Transverse colon (tissue), 4 donors: ENCODE data around the gene RSPRY1. TPM values are rescaled to one million over a fixed set of nuclear protein-coding genes. Genes with fewer than 3 reads are reported as not detected.

ENCODE experiments used
- DNase-seq: peaks from one replicate; pipeline ENCODE4 v3.0.0-alpha.2; 2019
- H3K27ac ChIP-seq, 4 donors: fragments of 200-600 bp; sonication (generic); 2 replicates each; pipeline ENCODE4 v1.5.1; 2016 to 2018; ENCODE audit warnings: inconsistent platforms in 4 of 4
- H3K27me3 ChIP-seq: fragments of 200-600 bp; sonication (generic); 2 replicates; pipeline ENCODE4 v1.5.1; 2017; ENCODE audit warnings: inconsistent platforms
- H3K36me3 ChIP-seq, 4 donors: fragments of 200-600 bp; sonication (generic); 2 replicates each; pipeline ENCODE4 v1.5.1; 2017 to 2019; ENCODE audit warnings: inconsistent platforms in 4 of 4
- H3K4me1 ChIP-seq, 4 donors: fragments of 200-600 bp; sonication (generic); 2 replicates each; pipeline ENCODE4 v1.5.1; 2017 to 2020; ENCODE audit warnings: inconsistent platforms in 4 of 4
- H3K4me3 ChIP-seq, 4 donors: fragments of 200-600 bp; sonication (generic); 1 replicate in 1 of 4; 2 replicates in 3 of 4; pipeline versions ENCODE4 v1.5.1 to v1.6.1; 2017 to 2019; ENCODE audit warnings: inconsistent platforms in 4 of 4
- H3K9me3 ChIP-seq, 2 donors: fragments of 200-600 bp; sonication (generic); 2 replicates each; pipeline ENCODE4 v1.5.1; 2017 to 2019; ENCODE audit warnings: inconsistent platforms in 2 of 2
- EP300 ChIP-seq: sonication (generic); formaldehyde crosslinking; IDR thresholded peaks from one replicate; pipeline ENCODE4 v1.6.1; 2017; ENCODE audit warnings: antibody characterized with exemption, low read depth
- POLR2A ChIP-seq: fragments of 450-650 bp; IDR thresholded peaks from one replicate; pipeline ENCODE4 v1.6.1; 2016; ENCODE audit warnings: antibody characterized with exemption, mild to moderate bottlenecking, moderate library complexity
- POLR2AphosphoS5 ChIP-seq, 3 donors: sonication (generic); formaldehyde crosslinking; IDR thresholded peaks; one replicate each; pipeline ENCODE4 v1.6.1; 2016; ENCODE audit warnings: antibody characterized with exemption in 3 of 3
- WGBS, 2 donors: methylation state at CpG; one replicate each; pipeline ENCODE4 v1.1.5; 2018; ENCODE audit warnings: low coverage in 1 of 2; 5-methylcytosine and 5-hydroxymethylcytosine counted together
- in situ Hi-C, 4 donors: fragments of 200-750 bp; cut with MboI; loops; one replicate each; pipeline versions ENCODE4 v1.15.0 to v1.15.1; 2017; ENCODE audit warnings: low sequenced_read_pairs in 3 of 4, low pct_ligation_motif_present in 1 of 4, low pct_unique_long_range_greater_than_20kb in 1 of 4
- intact Hi-C: fragments of 100-400 bp; cut with DNase I; formaldehyde crosslinking; loops from one replicate; pipeline ENCODE4 v1.15.1; 2023; ENCODE audit warnings: low total_unique reads
- total RNA-seq, 4 donors: library from RNA; depleted of rRNA; stranded (reverse); fragments of >200 nt; gene quantifications; one replicate each; pipeline ENCODE4 v1.1.0, GENCODE V29; 2016
- TF ChIP-seq, protein P1 (sequence below), 5 experiments: fragments of 200-600 bp in 3 of 5; fragments of 450-650 bp in 2 of 5; sonication (generic) in 3 of 5; IDR thresholded peaks; 1 replicate in 2 of 5; 2 replicates in 3 of 5; pipeline ENCODE4 v1.5.1; 2016 to 2017; ENCODE audit warnings: antibody characterized with exemption in 5 of 5, inconsistent platforms in 3 of 5, mild to moderate bottlenecking in 2 of 5, moderate library complexity in 1 of 5

Gene RSPRY1
- total RNA-seq, 4 donors from 2014 or later, result 17.1 to 58.4 (median 44.5) TPM

DNA sequence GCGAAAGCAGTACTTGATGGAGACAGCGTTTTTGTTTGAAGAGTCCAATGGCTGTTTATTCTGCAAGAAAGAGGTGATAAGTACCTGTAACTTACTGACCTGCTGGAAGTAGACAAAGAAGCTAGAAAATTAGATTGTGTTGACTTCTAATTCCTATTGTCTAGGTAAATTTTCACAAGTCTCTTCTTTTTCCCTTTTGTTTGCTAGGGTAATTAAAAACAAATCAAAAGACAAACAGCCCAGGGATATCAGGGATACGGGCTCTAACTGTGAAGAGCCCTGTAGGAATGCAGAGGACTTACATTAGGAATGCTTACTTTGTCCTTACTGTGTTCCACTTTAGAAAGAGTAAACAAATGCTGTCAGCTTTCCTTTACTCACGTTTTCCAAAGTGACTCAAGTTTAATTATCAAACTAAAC is 7.3 kb upstream of the RSPRY1 start:
- no peak overlapping the region for H3K27ac ChIP-seq

DNA sequence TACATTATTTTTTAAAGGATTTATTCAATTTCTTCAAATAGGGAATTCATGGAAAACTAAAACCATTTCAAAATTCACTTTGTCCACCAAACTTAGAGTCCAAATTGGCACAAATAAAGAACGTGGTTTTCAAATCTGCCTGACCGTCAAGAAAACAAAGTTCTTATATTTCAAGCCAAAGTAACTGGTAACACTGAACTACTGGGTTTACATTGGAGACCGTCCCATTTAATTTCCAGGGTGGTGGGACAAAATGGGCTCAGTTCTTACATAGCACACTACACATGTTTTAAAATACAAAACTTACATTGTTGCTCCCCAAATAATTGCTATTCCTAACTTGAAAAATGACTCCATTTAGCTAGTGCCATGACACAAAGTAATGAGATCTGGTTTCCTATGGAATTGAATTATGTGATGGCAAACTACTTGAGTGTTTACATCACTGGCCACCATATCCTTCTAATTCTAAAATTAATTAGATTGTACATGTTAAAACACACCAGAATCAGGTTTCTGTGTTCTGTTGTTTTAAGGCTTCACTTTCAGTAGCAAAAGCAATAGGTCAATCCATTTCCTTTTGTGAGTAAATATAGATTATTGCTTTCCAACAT is 6.8 kb upstream of the RSPRY1 start:
- no peak overlapping the region for H3K27ac ChIP-seq
- H3K27me3 ChIP-seq, result no peaks in the 10 kb centered on the region
- 75 to 84% methylated on average over 3 of the region's 3 CpGs for WGBS, 2 donors
- H3K4me1 ChIP-seq, result peaks cover under 1 to 8% (median 2%) of the 10 kb centered on the region in 4 donors
- no peaks in the 10 kb centered on the region for H3K9me3 ChIP-seq
- intact Hi-C loops (loop anchor here (10.0 kb wide), 1 partner anchor 1825 kb away; no protein-coding TSS in a partner anchor), in situ Hi-C loops (loop anchor here in 1 of 4 donors (10.0 kb wide), 1 partner anchor 95 kb away; no protein-coding TSS in a partner anchor)
- DNase-seq, result no peak
- no peak overlapping the region for H3K4me3 ChIP-seq
- TF ChIP-seq POLR2A, result no peak
- no peak for TF ChIP-seq POLR2AphosphoS5 (IDR thresholded peaks at IDR 0.05)
- TF ChIP-seq, protein P1, sequence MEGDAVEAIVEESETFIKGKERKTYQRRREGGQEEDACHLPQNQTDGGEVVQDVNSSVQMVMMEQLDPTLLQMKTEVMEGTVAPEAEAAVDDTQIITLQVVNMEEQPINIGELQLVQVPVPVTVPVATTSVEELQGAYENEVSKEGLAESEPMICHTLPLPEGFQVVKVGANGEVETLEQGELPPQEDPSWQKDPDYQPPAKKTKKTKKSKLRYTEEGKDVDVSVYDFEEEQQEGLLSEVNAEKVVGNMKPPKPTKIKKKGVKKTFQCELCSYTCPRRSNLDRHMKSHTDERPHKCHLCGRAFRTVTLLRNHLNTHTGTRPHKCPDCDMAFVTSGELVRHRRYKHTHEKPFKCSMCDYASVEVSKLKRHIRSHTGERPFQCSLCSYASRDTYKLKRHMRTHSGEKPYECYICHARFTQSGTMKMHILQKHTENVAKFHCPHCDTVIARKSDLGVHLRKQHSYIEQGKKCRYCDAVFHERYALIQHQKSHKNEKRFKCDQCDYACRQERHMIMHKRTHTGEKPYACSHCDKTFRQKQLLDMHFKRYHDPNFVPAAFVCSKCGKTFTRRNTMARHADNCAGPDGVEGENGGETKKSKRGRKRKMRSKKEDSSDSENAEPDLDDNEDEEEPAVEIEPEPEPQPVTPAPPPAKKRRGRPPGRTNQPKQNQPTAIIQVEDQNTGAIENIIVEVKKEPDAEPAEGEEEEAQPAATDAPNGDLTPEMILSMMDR (IDR thresholded peaks at IDR 0.05), result no peak
- TF ChIP-seq EP300, result no peak
- H3K36me3 ChIP-seq, result peaks cover 0 to 7% (median 0%) of the 10 kb centered on the region in 4 donors

More for the DNA sequence above, 7.3 kb upstream of the RSPRY1 start:
- H3K9me3 ChIP-seq, result no peaks in the 10 kb centered on the region
- no peak overlapping the region for H3K4me3 ChIP-seq
- 61 to 79% methylated on average over 4 of the region's 4 CpGs for WGBS, 2 donors
- H3K4me1 ChIP-seq, result peaks cover 0 to 4% (median 0%) of the 10 kb centered on the region in 4 donors
- intact Hi-C loops, result loop anchor here (10.0 kb wide), 1 partner anchor 1824 kb away; no protein-coding TSS in a partner anchor
- in situ Hi-C loops, result loop anchor here in 1 of 4 donors (10.0 kb wide), 1 partner anchor 94 kb away; no protein-coding TSS in a partner anchor
- peaks cover 0 to 7% (median 0%) of the 10 kb centered on the region in 4 donors for H3K36me3 ChIP-seq
- TF ChIP-seq EP300 (no peak), POLR2A (no peak), POLR2AphosphoS5 (IDR thresholded peaks at IDR 0.05) (no peak)
- TF ChIP-seq, protein P1 (IDR thresholded peaks at IDR 0.05), result no peak
- no peak for DNase-seq
- H3K27me3 ChIP-seq, result no peaks in the 10 kb centered on the region

DNA sequence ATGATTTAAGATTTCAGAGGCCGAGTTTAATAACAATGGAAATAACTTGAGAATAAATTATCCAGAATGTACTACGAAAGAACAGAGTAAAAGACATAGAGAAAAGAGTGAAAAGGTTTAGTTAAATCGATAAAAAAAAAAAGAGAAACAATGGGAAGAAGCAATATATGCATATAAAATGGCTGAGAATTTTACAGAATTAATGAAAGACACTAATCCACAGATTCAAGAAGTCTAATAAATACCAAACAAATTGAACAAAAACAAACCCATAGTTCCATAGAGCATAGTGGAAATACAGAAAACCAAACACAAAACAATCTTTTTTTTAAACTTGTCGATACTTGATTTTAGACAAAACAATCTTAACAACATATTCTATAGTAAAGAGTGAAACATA is 2.0 kb upstream of the RSPRY1 start:
- TF ChIP-seq, protein P1 (IDR thresholded peaks at IDR 0.05), result no peak
- no peak for TF ChIP-seq POLR2A
- TF ChIP-seq POLR2AphosphoS5 (IDR thresholded peaks at IDR 0.05), result no peak
- no peak for TF ChIP-seq EP300

DNA sequence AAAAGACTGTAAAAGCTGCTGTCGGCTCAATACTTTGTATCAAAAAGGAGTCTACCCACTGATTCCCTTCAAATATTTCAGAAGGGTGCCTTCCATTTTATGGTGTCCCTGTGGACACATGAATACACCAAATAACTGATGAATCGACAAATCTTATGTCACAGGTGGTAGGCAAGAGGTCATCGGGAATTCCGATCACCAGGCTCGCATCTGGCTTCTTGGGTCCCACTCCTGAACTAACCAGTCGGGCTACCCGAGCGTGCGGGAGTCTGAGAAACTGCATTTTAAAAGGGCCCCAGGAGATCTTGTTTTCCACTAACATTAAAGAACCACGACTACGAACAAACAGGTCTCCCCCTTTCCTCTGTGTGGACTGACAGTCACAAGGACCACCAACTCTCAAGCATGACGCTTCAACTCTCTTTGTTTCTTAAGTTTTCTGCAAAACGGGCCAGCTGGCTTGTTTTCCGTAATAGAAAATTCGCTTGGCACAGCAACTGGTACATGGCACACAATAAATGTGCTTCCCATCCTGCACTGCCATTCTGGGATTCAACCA is 1.2 kb upstream of the RSPRY1 start:
- 10 to 20% methylated on average over 7 to 15 of the region's 15 CpGs for WGBS, 2 donors
- TF ChIP-seq POLR2AphosphoS5 (IDR thresholded peaks at IDR 0.05) (no peak), POLR2A (no peak), EP300 (no peak)
- TF ChIP-seq, protein P1 (IDR thresholded peaks at IDR 0.05), result no peak
- intact Hi-C loops (no loop called here), in situ Hi-C loops (no loop called here)
- no peak for DNase-seq
- Histone ChIP-seq H3K9me3 (no peaks in the 10 kb centered on the region), H3K4me3 (peak overlapping the region; percentile 78 to 100 (median 92)), H3K36me3 (no peaks in the 10 kb centered on the region), H3K27me3 (no peaks in the 10 kb centered on the region), H3K4me1 (peaks cover 7 to 37% (median 25%) of the 10 kb centered on the region in 4 donors), H3K27ac (peak overlapping the region; percentile 97 to 99 (median 98))

More for the DNA sequence above, 2.0 kb upstream of the RSPRY1 start:
- DNase-seq, result no peak
- Histone ChIP-seq H3K27ac (no peak overlapping the region), H3K9me3 (no peaks in the 10 kb centered on the region), H3K4me1 (peaks cover 7 to 36% (median 25%) of the 10 kb centered on the region in 4 donors), H3K36me3 (peaks cover 0 to under 1% (median 0%) of the 10 kb centered on the region in 4 donors), H3K4me3 (no peak overlapping the region), H3K27me3 (no peaks in the 10 kb centered on the region)
- intact Hi-C loops, result no loop called here
- in situ Hi-C loops, result no loop called here
- WGBS, 2 donors, result 92% methylated on average over 4 of the region's 4 CpGs
